ENCODE measurements around the gene FAF1.

DNA sequence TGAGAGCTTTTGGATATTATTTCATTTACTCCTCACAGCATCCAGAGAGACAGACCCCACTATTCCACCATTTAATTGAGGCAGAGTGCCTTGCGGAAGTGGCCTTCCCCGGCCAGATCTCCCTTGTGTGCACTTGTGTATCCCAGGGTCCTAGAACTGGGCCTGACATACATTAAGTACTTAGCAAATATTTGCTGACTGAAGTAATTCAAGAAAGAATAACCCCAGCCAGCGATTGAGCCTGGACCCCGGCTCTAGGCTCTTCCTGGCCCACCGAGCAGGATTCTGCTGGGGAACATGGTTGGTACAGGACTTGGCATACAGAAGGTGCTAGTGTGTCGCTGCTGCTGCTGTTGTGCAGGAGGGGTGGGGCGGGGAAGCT, 545.2 kb downstream of the FAF1 start:
- TF ChIP-seq CTCF (IDR thresholded peaks at IDR 0.05): no peak
- TF ChIP-seq POLR2A (IDR thresholded peaks at IDR 0.05; ENCODE audit: low read depth): no peak
- TF ChIP-seq POLR2AphosphoS5 (IDR thresholded peaks at IDR 0.05): no peak
- TF ChIP-seq EP300 (IDR thresholded peaks at IDR 0.05): no peak

Data from esophagus muscularis mucosa (tissue), 4 donors.